Activated CD4-positive, alpha-beta T cell treated with anti-CD3 and anti-CD28 coated beads, Interleukin-2, amount 10 ng/mL, durations not matched to agents 24 days and 14 days (primary cell): Measurements from ENCODE around the gene KAT14. TPM values are rescaled to one million over a fixed set of nuclear protein-coding genes. Genes with fewer than 3 reads are reported as not detected.
A peak's percentile ranks its signal among the peaks of the same experiment; 100 is the strongest.

ENCODE experiments used
- DNase-seq: peaks from one replicate; pipeline ENCODE4 v3.0.0; 2022
- H3K27ac Mint-ChIP-seq: one replicate; pipeline ENCODE4 v1.8.0; 2022; ENCODE audit warnings: mild to moderate bottlenecking, mixed read lengths
- H3K27me3 Mint-ChIP-seq: one replicate; pipeline ENCODE4 v1.8.0; 2022; ENCODE audit warnings: mixed read lengths
- H3K36me3 Mint-ChIP-seq: one replicate; pipeline ENCODE4 v1.8.0; 2022; ENCODE audit warnings: low read depth, mild to moderate bottlenecking, mixed read lengths
- H3K4me1 Mint-ChIP-seq: one replicate; pipeline ENCODE4 v1.8.0; 2021; ENCODE audit warnings: mixed read lengths
- H3K4me3 Mint-ChIP-seq: one replicate; pipeline ENCODE4 v1.8.0; 2022; ENCODE audit warnings: mild to moderate bottlenecking, moderate library complexity, mixed read lengths
- H3K9me3 Mint-ChIP-seq: one replicate; pipeline ENCODE4 v1.8.0; 2021; ENCODE audit warnings: mixed read lengths
- intact Hi-C: fragments of 100-400 bp; cut with micrococcal nuclease; formaldehyde crosslinking; loops from one replicate; pipeline ENCODE4 v1.15.1; 2023
- total RNA-seq: library from RNA; stranded (reverse); gene quantifications from 2 replicates; pipeline ENCODE4 v1.2.3, GENCODE V29; 2022

The KAT14 gene
- total RNA-seq, 1 donor from 2014 or later, result 16.8 TPM

- Mint-ChIP-seq H3K27me3 (peaks cover 3% of the 10 kb centered on the region), H3K9me3 (peaks cover 12% of the 10 kb centered on the region), H3K4me1 (peaks cover 16% of the 10 kb centered on the region), H3K4me3 (no peak overlapping the region), H3K36me3 (no peaks in the 10 kb centered on the region), H3K27ac (no peak overlapping the region)
- DNase-seq, result no peak
- intact Hi-C loops, result loop anchor here (10.0 kb wide), 2 partner anchors 1398 to 1558 kb away; partner anchors contain the start of genes KIF16B and SNRPB2
Observed at GRCh38 chr20:18132663-18133062, 5.0 kb upstream of the KAT14 start.

GRCh38 chr20:18133962-18134361, 3.7 kb upstream of the KAT14 start:
- H3K4me3 Mint-ChIP-seq, result no peak overlapping the region
- H3K27me3 Mint-ChIP-seq, result peaks cover 3% of the 10 kb centered on the region
- intact Hi-C loops, result loop anchor here (10.0 kb wide), 2 partner anchors 1399 to 1559 kb away; partner anchors contain the start of genes KIF16B and SNRPB2
- peaks cover 13% of the 10 kb centered on the region for H3K4me1 Mint-ChIP-seq
- peaks cover 6% of the 10 kb centered on the region for H3K36me3 Mint-ChIP-seq
- H3K9me3 Mint-ChIP-seq, result peaks cover 6% of the 10 kb centered on the region
- DNase-seq, result peak; percentile 51
- no peak overlapping the region for H3K27ac Mint-ChIP-seq

GRCh38 chr20:18138266-18138582, 561 bp downstream of the KAT14 start:
- Mint-ChIP-seq H3K27me3 (peaks cover 3% of the 10 kb centered on the region), H3K27ac (peak overlapping the region; percentile 87), H3K36me3 (peaks cover 19% of the 10 kb centered on the region), H3K9me3 (no peaks in the 10 kb centered on the region), H3K4me1 (peaks cover 26% of the 10 kb centered on the region), H3K4me3 (peak overlapping the region; percentile 75)
- intact Hi-C loops, result loop anchor here (5.0 to 10.0 kb wide), 3 partner anchors 456 to 1563 kb away; partner anchors contain the start of genes KIF16B, RRBP1 and SNRPB2
- DNase-seq, result no peak

GRCh38 chr20:18138639-18139583, 1.2 kb downstream of the KAT14 start:
- intact Hi-C loops, result loop anchor here (5.0 to 10.0 kb wide), 3 partner anchors 457 to 1564 kb away; partner anchors contain the start of genes KIF16B, RRBP1 and SNRPB2
- peak; percentile 55 for DNase-seq
- peak overlapping the region; percentile 75 for H3K4me3 Mint-ChIP-seq
- peak overlapping the region; percentile 87 for H3K27ac Mint-ChIP-seq
- H3K36me3 Mint-ChIP-seq, result peaks cover 23% of the 10 kb centered on the region
- peaks cover 23% of the 10 kb centered on the region for H3K4me1 Mint-ChIP-seq
- peaks cover under 1% of the 10 kb centered on the region for H3K27me3 Mint-ChIP-seq
- no peaks in the 10 kb centered on the region for H3K9me3 Mint-ChIP-seq

GRCh38 chr20:18139832-18140231, 2.2 kb downstream of the KAT14 start:
- intact Hi-C loops, result loop anchor here (5.0 to 10.0 kb wide), 3 partner anchors 458 to 1565 kb away; partner anchors contain the start of genes KIF16B, RRBP1 and SNRPB2
- no peak for DNase-seq
- Mint-ChIP-seq H3K9me3 (no peaks in the 10 kb centered on the region), H3K36me3 (peaks cover 27% of the 10 kb centered on the region), H3K4me1 (peaks cover 23% of the 10 kb centered on the region), H3K27me3 (no peaks in the 10 kb centered on the region), H3K27ac (peak overlapping the region; percentile 69), H3K4me3 (peak overlapping the region; percentile 75)

- Mint-ChIP-seq H3K36me3 (peaks cover 31% of the 10 kb centered on the region), H3K4me3 (no peak overlapping the region), H3K4me1 (peaks cover 6% of the 10 kb centered on the region), H3K9me3 (no peaks in the 10 kb centered on the region), H3K27me3 (no peaks in the 10 kb centered on the region), H3K27ac (no peak overlapping the region)
- no peak for DNase-seq
- intact Hi-C loops, result no loop called here
Observed at GRCh38 chr20:18144541-18145099, 7.0 kb downstream of the KAT14 start.

GRCh38 chr20:18154342-18154741, 16.7 kb downstream of the KAT14 start:
- intact Hi-C loops, result no loop called here
- no peak overlapping the region for H3K27ac Mint-ChIP-seq

GRCh38 chr20:18156045-18156444, 18.4 kb downstream of the KAT14 start:
- H3K27me3 Mint-ChIP-seq, result no peaks in the 10 kb centered on the region
- no peak for DNase-seq
- intact Hi-C loops, result no loop called here
- no peaks in the 10 kb centered on the region for H3K9me3 Mint-ChIP-seq
- peaks cover 2% of the 10 kb centered on the region for H3K4me1 Mint-ChIP-seq
- no peak overlapping the region for H3K27ac Mint-ChIP-seq
- H3K36me3 Mint-ChIP-seq, result peaks cover 18% of the 10 kb centered on the region
- H3K4me3 Mint-ChIP-seq, result no peak overlapping the region

More at GRCh38 chr20:18154342-18154741, 16.7 kb downstream of the KAT14 start:
- Mint-ChIP-seq H3K4me3 (no peak overlapping the region), H3K36me3 (peaks cover 18% of the 10 kb centered on the region), H3K9me3 (no peaks in the 10 kb centered on the region), H3K27me3 (no peaks in the 10 kb centered on the region), H3K4me1 (peaks cover 2% of the 10 kb centered on the region)
- DNase-seq, result no peak

GRCh38 chr20:18164356-18164755, 26.7 kb downstream of the KAT14 start:
- H3K27ac Mint-ChIP-seq, result no peak overlapping the region
- H3K4me1 Mint-ChIP-seq, result peaks cover 21% of the 10 kb centered on the region
- intact Hi-C loops, result no loop called here
- no peaks in the 10 kb centered on the region for H3K9me3 Mint-ChIP-seq
- H3K36me3 Mint-ChIP-seq, result peaks cover 43% of the 10 kb centered on the region
- no peak for DNase-seq
- H3K4me3 Mint-ChIP-seq, result no peak overlapping the region
- no peaks in the 10 kb centered on the region for H3K27me3 Mint-ChIP-seq

GRCh38 chr20:18165553-18165952, 27.9 kb downstream of the KAT14 start:
- H3K4me3 Mint-ChIP-seq, result peak overlapping the region; percentile 12
- peaks cover 21% of the 10 kb centered on the region for H3K4me1 Mint-ChIP-seq
- no peak for DNase-seq
- peaks cover 44% of the 10 kb centered on the region for H3K36me3 Mint-ChIP-seq
- no peaks in the 10 kb centered on the region for H3K9me3 Mint-ChIP-seq
- no peaks in the 10 kb centered on the region for H3K27me3 Mint-ChIP-seq
- intact Hi-C loops, result no loop called here
- peak overlapping the region; percentile 68 for H3K27ac Mint-ChIP-seq

- DNase-seq, result no peak
- no peak overlapping the region for H3K27ac Mint-ChIP-seq
Observed at GRCh38 chr20:18166241-18166881, 28.7 kb downstream of the KAT14 start.

GRCh38 chr20:18166950-18167349, 29.3 kb downstream of the KAT14 start:
- no peak for DNase-seq
- Mint-ChIP-seq H3K4me3 (no peak overlapping the region), H3K4me1 (peaks cover 21% of the 10 kb centered on the region), H3K9me3 (no peaks in the 10 kb centered on the region), H3K27ac (no peak overlapping the region), H3K36me3 (peaks cover 51% of the 10 kb centered on the region), H3K27me3 (no peaks in the 10 kb centered on the region)
- intact Hi-C loops, result no loop called here

More at GRCh38 chr20:18166241-18166881, 28.7 kb downstream of the KAT14 start:
- Mint-ChIP-seq H3K36me3 (peaks cover 52% of the 10 kb centered on the region), H3K9me3 (no peaks in the 10 kb centered on the region), H3K27me3 (no peaks in the 10 kb centered on the region), H3K4me1 (peaks cover 21% of the 10 kb centered on the region), H3K4me3 (no peak overlapping the region)
- intact Hi-C loops, result no loop called here

GRCh38 chr20:18172379-18172778, 34.7 kb downstream of the KAT14 start:
- Mint-ChIP-seq H3K36me3 (peaks cover 48% of the 10 kb centered on the region), H3K4me3 (no peak overlapping the region), H3K9me3 (no peaks in the 10 kb centered on the region), H3K4me1 (no peaks in the 10 kb centered on the region), H3K27me3 (no peaks in the 10 kb centered on the region), H3K27ac (no peak overlapping the region)
- intact Hi-C loops, result no loop called here
- no peak for DNase-seq
